DOHH2 (cell line): ENCODE data around the gene MACROH2A2.

Source experiments
- H3F3A ChIP-seq: fragments of 200-600 bp; sonication (generic), shearing (Covaris generic); 2 replicates; pipeline ENCODE4 v1.6.0; 2016; ENCODE audit warnings: antibody characterized with exemption, mild to moderate bottlenecking; ENCODE audit not compliant: control insufficient read depth, insufficient read depth
- H3K27ac ChIP-seq: fragments of 200-600 bp; sonication (generic); 2 replicates; pipeline ENCODE4 v1.5.1; 2014; ENCODE audit warnings: low read depth, mild to moderate bottlenecking, low read length, moderate library complexity
- H3K27me3 ChIP-seq: fragments of 200-600 bp; sonication (generic); 2 replicates; pipeline ENCODE4 v1.6.1; 2014; ENCODE audit warnings: mild to moderate bottlenecking, low read length, mixed read lengths; ENCODE audit not compliant: control insufficient read depth
- H3K36me3 ChIP-seq: fragments of 200-600 bp; sonication (generic); 2 replicates; pipeline ENCODE4 v1.6.1; 2014; ENCODE audit warnings: mild to moderate bottlenecking, low read length, moderate library complexity, mixed read lengths; ENCODE audit not compliant: control insufficient read depth
- H3K4me1 ChIP-seq: fragments of 200-600 bp; sonication (generic); 2 replicates; pipeline ENCODE4 v1.6.1; 2014; ENCODE audit warnings: mild to moderate bottlenecking, low read length, mixed read lengths; ENCODE audit not compliant: control insufficient read depth
- H3K4me2 ChIP-seq: fragments of 200-600 bp; sonication (generic); 2 replicates; pipeline ENCODE4 v1.6.0; 2014; ENCODE audit warnings: mild to moderate bottlenecking, low read length, moderate library complexity
- H3K4me3 ChIP-seq: fragments of 200-600 bp; sonication (generic); 2 replicates; pipeline ENCODE4 v1.5.1; 2014; ENCODE audit warnings: mild to moderate bottlenecking, low read length, mixed read lengths
- H3K79me2 ChIP-seq: fragments of 200-600 bp; sonication (generic); 2 replicates; pipeline ENCODE4 v1.6.1; 2014; ENCODE audit warnings: mild to moderate bottlenecking, low read length, mixed read lengths; ENCODE audit not compliant: control insufficient read depth
- H3K9me2 ChIP-seq: fragments of 200-600 bp; sonication (generic); replicated peaks from 2 replicates; pipeline ENCODE4 v1.6.1; 2014; ENCODE audit warnings: mild to moderate bottlenecking, low read length, mixed read lengths; ENCODE audit not compliant: control insufficient read depth
- H3K9me3 ChIP-seq: fragments of 200-600 bp; sonication (generic); 2 replicates; pipeline ENCODE4 v1.6.1; 2014; ENCODE audit warnings: antibody characterized with exemption, low read length, mixed read lengths; ENCODE audit not compliant: control insufficient read depth, insufficient read depth
- H4K20me1 ChIP-seq: fragments of 200-600 bp; sonication (generic); 2 replicates; pipeline ENCODE4 v1.6.0; 2014; ENCODE audit warnings: low read depth, mild to moderate bottlenecking, antibody characterized with exemption, low read length, moderate library complexity; ENCODE audit not compliant: control insufficient read depth, insufficient read depth
- EZH2phosphoT487 ChIP-seq: fragments of 200-600 bp; sonication (generic); IDR thresholded peaks from 2 replicates; pipeline ENCODE4 v1.6.1; 2017; ENCODE audit warnings: borderline replicate concordance, mild to moderate bottlenecking, antibody characterized with exemption, low read length, moderate library complexity, mixed read lengths
- TF ChIP-seq, protein P1 (sequence below): fragments of 200-600 bp; sonication (generic); IDR thresholded peaks from one replicate; pipeline ENCODE4 v1.5.1; 2014; ENCODE audit warnings: antibody characterized with exemption, mild to moderate bottlenecking, low read depth, low read length; ENCODE audit not compliant: poor library complexity, severe bottlenecking

MACROH2A2 gene

GRCh38 chr10:70054902-70055301, 2.3 kb downstream of the MACROH2A2 start:
- Histone ChIP-seq H3K36me3 (no peaks in the 10 kb centered on the region), H3F3A (no peaks in the 10 kb centered on the region), H3K4me2 (no peak overlapping the region), H3K9me3 (no peaks in the 10 kb centered on the region), H3K9me2 (no peaks in the 10 kb centered on the region), H3K4me3 (no peak overlapping the region), H3K4me1 (no peaks in the 10 kb centered on the region), H3K27ac (no peak overlapping the region), H3K27me3 (peaks cover 15% of the 10 kb centered on the region), H4K20me1 (no peaks in the 10 kb centered on the region), H3K79me2 (no peaks in the 10 kb centered on the region)
- TF ChIP-seq EZH2phosphoT487, result no peak
- TF ChIP-seq, protein P1, sequence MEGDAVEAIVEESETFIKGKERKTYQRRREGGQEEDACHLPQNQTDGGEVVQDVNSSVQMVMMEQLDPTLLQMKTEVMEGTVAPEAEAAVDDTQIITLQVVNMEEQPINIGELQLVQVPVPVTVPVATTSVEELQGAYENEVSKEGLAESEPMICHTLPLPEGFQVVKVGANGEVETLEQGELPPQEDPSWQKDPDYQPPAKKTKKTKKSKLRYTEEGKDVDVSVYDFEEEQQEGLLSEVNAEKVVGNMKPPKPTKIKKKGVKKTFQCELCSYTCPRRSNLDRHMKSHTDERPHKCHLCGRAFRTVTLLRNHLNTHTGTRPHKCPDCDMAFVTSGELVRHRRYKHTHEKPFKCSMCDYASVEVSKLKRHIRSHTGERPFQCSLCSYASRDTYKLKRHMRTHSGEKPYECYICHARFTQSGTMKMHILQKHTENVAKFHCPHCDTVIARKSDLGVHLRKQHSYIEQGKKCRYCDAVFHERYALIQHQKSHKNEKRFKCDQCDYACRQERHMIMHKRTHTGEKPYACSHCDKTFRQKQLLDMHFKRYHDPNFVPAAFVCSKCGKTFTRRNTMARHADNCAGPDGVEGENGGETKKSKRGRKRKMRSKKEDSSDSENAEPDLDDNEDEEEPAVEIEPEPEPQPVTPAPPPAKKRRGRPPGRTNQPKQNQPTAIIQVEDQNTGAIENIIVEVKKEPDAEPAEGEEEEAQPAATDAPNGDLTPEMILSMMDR, result no peak

DNA sequence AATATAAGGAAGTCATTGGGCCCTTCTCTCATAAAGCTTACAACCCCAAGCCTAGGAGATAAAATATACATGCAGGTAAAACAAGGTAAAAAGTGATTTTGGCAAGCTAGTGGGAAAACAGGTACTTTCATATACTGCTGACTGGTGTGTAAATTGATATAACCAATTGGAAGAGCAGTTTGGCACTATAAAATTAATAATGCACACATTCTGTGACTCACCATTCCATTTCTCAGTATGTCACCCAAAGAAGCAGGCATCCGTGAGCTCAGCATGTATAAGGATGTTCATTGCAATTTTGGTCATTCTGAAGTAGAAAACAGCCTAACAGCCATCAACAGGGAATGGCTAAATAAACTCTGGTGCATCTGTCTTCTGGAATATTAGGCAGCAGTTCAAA, 2.9 kb downstream of the MACROH2A2 start:
- Histone ChIP-seq H3K27ac (no peak overlapping the region), H3K4me2 (no peak overlapping the region), H4K20me1 (no peaks in the 10 kb centered on the region), H3K79me2 (no peaks in the 10 kb centered on the region), H3K36me3 (no peaks in the 10 kb centered on the region), H3F3A (no peaks in the 10 kb centered on the region), H3K9me3 (no peaks in the 10 kb centered on the region), H3K27me3 (peaks cover 12% of the 10 kb centered on the region), H3K4me1 (no peaks in the 10 kb centered on the region), H3K9me2 (no peaks in the 10 kb centered on the region), H3K4me3 (no peak overlapping the region)
- TF ChIP-seq, protein P1, result no peak
- no peak for TF ChIP-seq EZH2phosphoT487

DNA sequence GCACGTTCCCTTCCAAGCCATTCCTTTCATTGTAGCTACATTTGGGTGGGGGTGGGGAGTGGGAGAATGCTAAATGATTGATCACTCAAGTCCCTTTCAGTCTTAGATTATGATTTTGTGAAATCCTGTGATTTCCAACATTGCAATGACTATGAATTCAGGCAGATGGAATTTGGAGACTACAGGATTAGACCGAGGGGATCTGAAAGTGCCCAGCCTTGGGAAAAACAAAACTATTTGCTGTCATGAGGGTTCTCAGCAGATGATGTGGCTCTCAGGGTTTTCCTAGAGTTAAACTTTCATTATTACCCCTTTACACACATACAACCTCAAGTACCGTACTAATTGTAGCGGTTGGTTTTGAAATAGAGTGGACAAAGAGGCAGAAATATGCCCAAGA, 4.7 kb downstream of the MACROH2A2 start:
- Histone ChIP-seq H3K27ac (no peak overlapping the region), H3K79me2 (no peaks in the 10 kb centered on the region), H3K4me3 (no peak overlapping the region), H3K36me3 (no peaks in the 10 kb centered on the region), H3K4me2 (no peak overlapping the region), H3K4me1 (no peaks in the 10 kb centered on the region), H3K27me3 (peaks cover 3% of the 10 kb centered on the region), H3F3A (no peaks in the 10 kb centered on the region), H3K9me2 (no peaks in the 10 kb centered on the region), H3K9me3 (no peaks in the 10 kb centered on the region), H4K20me1 (no peaks in the 10 kb centered on the region)
- no peak for TF ChIP-seq EZH2phosphoT487
- TF ChIP-seq, protein P1, result no peak

DNA sequence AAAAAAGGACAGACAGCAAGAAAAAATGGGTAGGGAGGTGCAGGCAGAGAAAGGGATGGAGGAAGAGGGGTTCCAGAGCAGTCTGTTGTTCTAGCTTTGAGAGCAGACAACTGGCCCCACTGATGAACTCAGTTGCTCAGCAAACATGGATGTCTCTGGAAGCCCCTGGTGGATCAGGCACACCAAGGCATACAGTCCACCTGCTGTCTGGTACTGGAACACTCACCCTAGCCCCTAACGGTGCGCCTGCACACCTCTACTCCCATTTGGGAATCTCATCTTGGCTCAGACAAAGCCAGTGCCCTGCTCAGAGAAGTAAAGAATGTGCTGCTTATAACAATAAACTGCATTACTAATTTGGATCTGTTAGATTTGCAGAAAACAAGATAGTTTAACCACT, 7.7 kb downstream of the MACROH2A2 start:
- no peak for TF ChIP-seq EZH2phosphoT487
- TF ChIP-seq, protein P1, result no peak
- Histone ChIP-seq H3K9me3 (no peaks in the 10 kb centered on the region), H3F3A (no peaks in the 10 kb centered on the region), H3K4me1 (no peaks in the 10 kb centered on the region), H4K20me1 (no peaks in the 10 kb centered on the region), H3K4me3 (no peak overlapping the region), H3K79me2 (no peaks in the 10 kb centered on the region), H3K36me3 (no peaks in the 10 kb centered on the region), H3K27ac (no peak overlapping the region), H3K27me3 (no peaks in the 10 kb centered on the region; the same call in none of the 2 replicates), H3K9me2 (no peaks in the 10 kb centered on the region), H3K4me2 (no peak overlapping the region)
